Measurements from ENCODE around the gene BEX4.

The BEX4 gene

GRCh38 chrX:103240155-103240554 lies 25.2 kb downstream of the BEX4 start:
- no peak for DNase-seq (ENCODE audit: low read depth)

- DNase-seq (ENCODE audit: low read depth) = no peak
Measured at GRCh38 chrX:103248553-103248952, 33.6 kb downstream of the BEX4 start.

- DNase-seq (ENCODE audit: low read depth) = no peak
Measured at GRCh38 chrX:103249805-103250204, 34.9 kb downstream of the BEX4 start.

GRCh38 chrX:103250977-103251376 lies 36.1 kb downstream of the BEX4 start:
- no peak for DNase-seq (ENCODE audit: low read depth)

- DNase-seq (ENCODE audit: low read depth) = no peak
Measured at GRCh38 chrX:103253608-103254007, 38.7 kb downstream of the BEX4 start.

GRCh38 chrX:103254171-103254824 lies 39.4 kb downstream of the BEX4 start:
- no peak for DNase-seq (ENCODE audit: low read depth)

GRCh38 chrX:103254921-103255493 lies 40.1 kb downstream of the BEX4 start, which contains the start of gene TCEAL8:
TSS of gene TCEAL8 (minus strand) at chrX:103255155. CDS start at chrX:103253979, 1,176 bp downstream.
- peak; percentile 19 for DNase-seq (ENCODE audit: low read depth)

- DNase-seq (ENCODE audit: low read depth) = no peak
Measured at GRCh38 chrX:103256651-103257050, 41.7 kb downstream of the BEX4 start.

GRCh38 chrX:103258275-103258674 lies 43.4 kb downstream of the BEX4 start:
- no peak for DNase-seq (ENCODE audit: low read depth)

All from activated T-helper 1 cell treated with Interleukin-2 at 50 U/mL for 16 hours (primary cell).